Neural cell (in vitro differentiated cells): ENCODE results near the gene PRM2.

ENCODE experiments used
- CTCF ChIP-seq: fragments of 450-650 bp; IDR thresholded peaks from 2 replicates; pipeline ENCODE4 v1.5.1; 2014; ENCODE audit warnings: antibody characterized with exemption, mild to moderate bottlenecking, moderate library complexity; ENCODE audit not compliant: poor library complexity, severe bottlenecking
- EZH2 ChIP-seq: fragments of 200-600, 300-800 bp; shearing (Covaris generic), sonication (generic); IDR thresholded peaks from 2 replicates; pipeline ENCODE4 v1.6.1; 2014; ENCODE audit warnings: antibody characterized with exemption, low read length, borderline replicate concordance, mild to moderate bottlenecking; ENCODE audit not compliant: insufficient read depth, poor library complexity, severe bottlenecking
- SMC3 ChIP-seq: fragments of 450-650 bp; conservative IDR thresholded peaks from 2 replicates; pipeline ENCODE4 v1.6.1; 2014; ENCODE audit warnings: antibody characterized with exemption, mild to moderate bottlenecking, moderate library complexity; ENCODE audit not compliant: poor library complexity

- TF ChIP-seq SMC3 (no peak), CTCF (no peak), EZH2 (no peak)
Measured at GRCh38 chr16:11308493-11309283, 32.4 kb upstream of the PRM2 start.
